Stimulated activated CD8-positive, alpha-beta memory T cell treated with anti-CD3 and anti-CD28 coated beads, Interleukin-4, amount 100 ng/mL, for 1 hour (primary cell): ENCODE data around the gene FHAD1.

Experiments used
- DNase-seq, 2 donors: peaks; one replicate each; pipeline ENCODE4 v3.0.0-alpha.2; 2020; ENCODE audit warnings: low read depth in 2 of 2, low spot score in 1 of 2

Gene FHAD1

GRCh38 chr1:15324869-15325335 is 77.9 kb downstream of the FHAD1 start:
- DNase-seq = no peak

GRCh38 chr1:15325375-15326085 is 78.5 kb downstream of the FHAD1 start:
- no peak for DNase-seq

GRCh38 chr1:15326691-15327588 is 79.9 kb downstream of the FHAD1 start:
- no peak for DNase-seq

- DNase-seq = no peak
Measured at GRCh38 chr1:15328351-15329103, 81.5 kb downstream of the FHAD1 start.

GRCh38 chr1:15329104-15329820 is 82.2 kb downstream of the FHAD1 start:
- no peak for DNase-seq

GRCh38 chr1:15330028-15330427 is 83.0 kb downstream of the FHAD1 start:
- no peak for DNase-seq

GRCh38 chr1:15331180-15331579 is 84.2 kb downstream of the FHAD1 start:
- no peak for DNase-seq

- no peak for DNase-seq
Measured at GRCh38 chr1:15331734-15332133, 84.7 kb downstream of the FHAD1 start.

GRCh38 chr1:15332525-15332924 is 85.5 kb downstream of the FHAD1 start:
- no peak for DNase-seq

GRCh38 chr1:15332952-15333715 is 86.1 kb downstream of the FHAD1 start:
- no peak for DNase-seq

- no peak for DNase-seq
Measured at GRCh38 chr1:15334995-15335394, 88.0 kb downstream of the FHAD1 start.

GRCh38 chr1:15336866-15337265 is 89.8 kb downstream of the FHAD1 start:
- DNase-seq = no peak

- no peak for DNase-seq
Measured at GRCh38 chr1:15337656-15338402, 90.8 kb downstream of the FHAD1 start.

GRCh38 chr1:15339570-15339969 is 92.5 kb downstream of the FHAD1 start:
- DNase-seq = no peak

GRCh38 chr1:15341228-15341627 is 94.2 kb downstream of the FHAD1 start:
- no peak for DNase-seq

- DNase-seq = no peak
Measured at GRCh38 chr1:15341634-15342407, 94.8 kb downstream of the FHAD1 start.

GRCh38 chr1:15342408-15342967 is 95.5 kb downstream of the FHAD1 start:
- DNase-seq = no peak

- no peak for DNase-seq
Measured at GRCh38 chr1:15343099-15343498, 96.1 kb downstream of the FHAD1 start.
